Uterus (tissue), 4 donors: ENCODE results near the gene GPR63. TPM values are rescaled to one million over a fixed set of nuclear protein-coding genes. Genes with fewer than 3 reads are reported as not detected.

Experiments used
- DNase-seq, 2 donors: peaks; one replicate each; pipeline ENCODE4 v3.0.0-alpha.2; 2019 to 2020
- H3K27ac ChIP-seq, 2 donors: fragments of 200-600 bp; sonication (generic); 1 replicate in 1 of 2; 2 replicates in 1 of 2; pipeline ENCODE4 v1.5.1; 2016 to 2018
- H3K27me3 ChIP-seq, 2 donors: fragments of 200-600 bp; sonication (generic); one replicate each; pipeline ENCODE4 v1.5.1; 2018 to 2019; ENCODE audit warnings: control low read depth in 1 of 2
- H3K36me3 ChIP-seq, 2 donors: fragments of 200-600 bp; sonication (generic); one replicate each; pipeline ENCODE4 v1.5.1; 2019; ENCODE audit warnings: control low read depth in 1 of 2
- H3K4me1 ChIP-seq, 2 donors: fragments of 200-600 bp; sonication (generic); one replicate each; pipeline ENCODE4 v1.5.1; 2018 to 2019; ENCODE audit warnings: control low read depth in 1 of 2
- H3K4me3 ChIP-seq, 2 donors: fragments of 200-600 bp; sonication (generic); 1 replicate in 1 of 2; 2 replicates in 1 of 2; pipeline ENCODE4 v1.5.1; 2018 to 2019; ENCODE audit warnings: mild to moderate bottlenecking in 1 of 2
- H3K9me3 ChIP-seq, 2 donors: fragments of 200-600 bp; sonication (generic); one replicate each; pipeline ENCODE4 v1.5.1; 2019; ENCODE audit warnings: control low read depth in 1 of 2
- POLR2A ChIP-seq, 2 donors: fragments of 450-650 bp; IDR thresholded peaks; one replicate each; pipeline ENCODE4 v1.6.1; 2016; ENCODE audit warnings: antibody characterized with exemption in 2 of 2, mild to moderate bottlenecking in 1 of 2, moderate library complexity in 1 of 2
- intact Hi-C: fragments of 100-400 bp; cut with DNase I; formaldehyde crosslinking; loops from one replicate; pipeline ENCODE4 v1.15.1; 2023; ENCODE audit warnings: low total_unique reads
- total RNA-seq, 4 donors: library from RNA; depleted of rRNA in 3 of 4; stranded (reverse); fragments of >200 nt in 3 of 4; gene quantifications; one replicate each; pipeline versions ENCODE4 v1.1.0 to v1.2.4, GENCODE V29; 2014 to 2023
- TF ChIP-seq, protein P1 (sequence below), 4 experiments: fragments of 200-600 bp in 2 of 4; fragments of 450-650 bp in 2 of 4; sonication (generic) in 2 of 4; IDR thresholded peaks; one replicate each; pipeline ENCODE4 v1.5.1; 2016 to 2019; ENCODE audit warnings: antibody characterized with exemption in 4 of 4, mild to moderate bottlenecking in 2 of 4, moderate library complexity in 1 of 4
- donor health status: DM: yes; HTN: yes; CAD: no.

The GPR63 gene
- total RNA-seq, 4 donors from 2014 or later, result 0.26 to 5.5 (median 2.5) TPM

DNA sequence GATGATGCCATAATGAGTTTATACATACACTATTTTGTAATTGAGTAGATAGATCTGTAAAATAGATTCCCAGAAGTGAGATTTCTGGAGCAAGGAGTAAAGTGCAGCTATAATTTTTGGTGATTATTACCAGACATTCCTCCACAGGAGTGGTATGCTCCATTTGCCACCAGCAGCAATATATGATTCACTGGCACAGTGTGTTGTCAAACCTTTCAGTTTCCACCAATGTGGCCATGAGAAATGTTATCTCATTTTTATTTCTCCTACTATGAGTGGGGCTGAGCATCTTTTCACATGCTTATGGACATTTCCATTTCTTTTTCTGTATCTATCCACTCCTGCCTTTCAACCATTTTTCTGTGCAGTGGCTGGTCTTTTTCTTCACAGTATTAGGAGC lies 70.5 kb downstream of the GPR63 start:
- DNase-seq, result no peak
- no peak overlapping the region for H3K27ac ChIP-seq
- no peaks in the 10 kb centered on the region for H3K9me3 ChIP-seq
- H3K36me3 ChIP-seq, result no peaks in the 10 kb centered on the region
- no peaks in the 10 kb centered on the region for H3K27me3 ChIP-seq
- H3K4me1 ChIP-seq, result no peaks in the 10 kb centered on the region
- intact Hi-C loops, result no loop called here
- H3K4me3 ChIP-seq, result no peak overlapping the region
- TF ChIP-seq, protein P1, sequence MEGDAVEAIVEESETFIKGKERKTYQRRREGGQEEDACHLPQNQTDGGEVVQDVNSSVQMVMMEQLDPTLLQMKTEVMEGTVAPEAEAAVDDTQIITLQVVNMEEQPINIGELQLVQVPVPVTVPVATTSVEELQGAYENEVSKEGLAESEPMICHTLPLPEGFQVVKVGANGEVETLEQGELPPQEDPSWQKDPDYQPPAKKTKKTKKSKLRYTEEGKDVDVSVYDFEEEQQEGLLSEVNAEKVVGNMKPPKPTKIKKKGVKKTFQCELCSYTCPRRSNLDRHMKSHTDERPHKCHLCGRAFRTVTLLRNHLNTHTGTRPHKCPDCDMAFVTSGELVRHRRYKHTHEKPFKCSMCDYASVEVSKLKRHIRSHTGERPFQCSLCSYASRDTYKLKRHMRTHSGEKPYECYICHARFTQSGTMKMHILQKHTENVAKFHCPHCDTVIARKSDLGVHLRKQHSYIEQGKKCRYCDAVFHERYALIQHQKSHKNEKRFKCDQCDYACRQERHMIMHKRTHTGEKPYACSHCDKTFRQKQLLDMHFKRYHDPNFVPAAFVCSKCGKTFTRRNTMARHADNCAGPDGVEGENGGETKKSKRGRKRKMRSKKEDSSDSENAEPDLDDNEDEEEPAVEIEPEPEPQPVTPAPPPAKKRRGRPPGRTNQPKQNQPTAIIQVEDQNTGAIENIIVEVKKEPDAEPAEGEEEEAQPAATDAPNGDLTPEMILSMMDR (IDR thresholded peaks at IDR 0.05), result no peak
- TF ChIP-seq POLR2A (IDR thresholded peaks at IDR 0.05), result no peak

- intact Hi-C loops, result no loop called here
- Histone ChIP-seq H3K4me1 (no peaks in the 10 kb centered on the region), H3K27ac (no peak overlapping the region), H3K9me3 (no peaks in the 10 kb centered on the region), H3K27me3 (no peaks in the 10 kb centered on the region), H3K4me3 (no peak overlapping the region), H3K36me3 (no peaks in the 10 kb centered on the region)
- DNase-seq, result no peak
- TF ChIP-seq, protein P1 (IDR thresholded peaks at IDR 0.05), result no peak
- no peak for TF ChIP-seq POLR2A (IDR thresholded peaks at IDR 0.05)
These were observed 74.7 kb downstream of the GPR63 start for GRCh38 chr6:96762599-96762998.

DNA sequence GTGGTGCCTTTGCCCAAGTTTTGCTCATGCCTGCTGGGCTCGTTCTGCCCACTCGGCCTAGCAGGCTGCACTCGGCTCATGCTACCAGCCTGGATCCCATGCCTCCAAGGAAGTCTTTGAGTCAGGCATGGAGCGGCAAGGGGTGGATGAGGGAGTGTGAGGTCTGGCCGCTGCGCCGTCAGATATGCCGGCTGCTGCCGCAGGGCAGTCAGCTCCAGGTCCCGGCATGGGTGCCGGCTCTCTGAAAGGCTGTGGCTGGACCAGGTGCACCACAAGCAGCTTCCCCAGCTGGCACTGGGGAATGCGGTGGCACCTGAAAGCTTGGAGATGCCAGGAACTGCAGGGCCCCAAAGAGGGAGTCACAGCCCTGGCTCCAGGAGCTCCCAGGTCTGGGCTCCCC lies 75.5 kb downstream of the GPR63 start:
- no peak overlapping the region for H3K27ac ChIP-seq
- no peaks in the 10 kb centered on the region for H3K9me3 ChIP-seq
- no peak for DNase-seq
- H3K36me3 ChIP-seq, result no peaks in the 10 kb centered on the region
- intact Hi-C loops, result no loop called here
- H3K27me3 ChIP-seq, result no peaks in the 10 kb centered on the region
- H3K4me1 ChIP-seq, result no peaks in the 10 kb centered on the region
- TF ChIP-seq POLR2A (IDR thresholded peaks at IDR 0.05), result no peak
- TF ChIP-seq, protein P1 (IDR thresholded peaks at IDR 0.05), result no peak
- no peak overlapping the region for H3K4me3 ChIP-seq

DNA sequence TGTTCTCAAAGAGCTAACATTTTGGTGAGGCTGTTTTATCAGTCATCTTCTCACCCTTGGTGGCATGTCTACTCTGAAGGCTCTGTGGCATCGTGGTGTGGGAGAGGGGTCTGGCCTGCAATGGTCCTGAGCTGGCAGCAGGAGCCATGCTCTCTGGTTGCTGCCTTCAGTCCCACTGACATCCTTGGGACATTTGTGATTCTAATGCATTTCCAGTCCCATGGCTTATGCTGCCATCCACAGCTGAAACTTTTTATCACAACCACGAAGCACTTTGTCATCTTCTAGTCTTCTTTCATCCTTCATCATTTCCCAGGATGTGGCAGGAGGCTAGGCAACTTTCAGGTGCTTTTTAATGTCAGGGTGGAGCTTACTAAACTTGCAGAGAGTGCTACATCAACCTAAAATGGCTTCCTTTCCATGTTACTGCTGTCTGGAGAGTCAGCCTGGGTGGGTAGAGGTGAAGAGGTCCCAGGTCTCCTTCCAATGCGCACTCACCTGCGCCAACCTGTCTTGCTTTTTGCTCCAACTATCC lies 77.1 kb downstream of the GPR63 start:
- intact Hi-C loops, result no loop called here
- no peaks in the 10 kb centered on the region for H3K4me1 ChIP-seq
- no peaks in the 10 kb centered on the region for H3K9me3 ChIP-seq
- DNase-seq, result no peak
- no peak overlapping the region for H3K27ac ChIP-seq
- TF ChIP-seq, protein P1 (IDR thresholded peaks at IDR 0.05), result no peak
- no peak for TF ChIP-seq POLR2A (IDR thresholded peaks at IDR 0.05)
- H3K36me3 ChIP-seq, result no peaks in the 10 kb centered on the region
- no peaks in the 10 kb centered on the region for H3K27me3 ChIP-seq
- no peak overlapping the region for H3K4me3 ChIP-seq

DNA sequence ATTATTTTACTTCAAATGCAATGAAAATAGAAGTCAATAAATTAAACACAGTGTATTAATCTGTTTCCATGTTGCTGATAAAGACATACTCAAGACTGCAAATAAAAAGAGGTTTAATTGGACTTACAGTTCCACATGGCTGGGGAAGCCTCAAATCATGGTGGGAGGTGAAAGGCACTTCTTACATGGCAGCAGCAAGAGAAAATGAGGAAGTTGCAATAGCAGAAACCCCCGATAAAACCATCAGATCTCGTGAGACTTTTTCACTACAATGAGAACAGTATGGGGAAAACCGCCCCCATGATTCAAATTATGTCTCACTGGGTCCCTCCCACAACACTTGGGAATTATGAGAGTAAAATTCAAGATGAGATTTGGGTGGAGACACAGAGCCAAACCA lies 82.2 kb downstream of the GPR63 start:
- no peak overlapping the region for H3K27ac ChIP-seq
- intact Hi-C loops, result no loop called here
- no peaks in the 10 kb centered on the region for H3K27me3 ChIP-seq
- DNase-seq, result no peak
- no peaks in the 10 kb centered on the region for H3K9me3 ChIP-seq
- no peaks in the 10 kb centered on the region for H3K4me1 ChIP-seq
- TF ChIP-seq POLR2A (IDR thresholded peaks at IDR 0.05), result no peak
- TF ChIP-seq, protein P1 (IDR thresholded peaks at IDR 0.05), result no peak
- H3K4me3 ChIP-seq, result no peak overlapping the region
- H3K36me3 ChIP-seq, result no peaks in the 10 kb centered on the region
